CD4-positive, alpha-beta T cell treated with Interleukin-15 for 1 hour (primary cell): Measurements from ENCODE around the gene ANXA2.
A peak's percentile ranks its signal among the peaks of the same experiment; 100 is the strongest.
"Not testable (repeated sequence)": the region's sequence is repeated elsewhere in the genome, so short reads cannot be mapped to it uniquely, and the experiment has no call there.

Experiments
- DNase-seq: peaks from one replicate; pipeline ENCODE4 v3.0.0-alpha.2; 2020

Gene ANXA2

DNA sequence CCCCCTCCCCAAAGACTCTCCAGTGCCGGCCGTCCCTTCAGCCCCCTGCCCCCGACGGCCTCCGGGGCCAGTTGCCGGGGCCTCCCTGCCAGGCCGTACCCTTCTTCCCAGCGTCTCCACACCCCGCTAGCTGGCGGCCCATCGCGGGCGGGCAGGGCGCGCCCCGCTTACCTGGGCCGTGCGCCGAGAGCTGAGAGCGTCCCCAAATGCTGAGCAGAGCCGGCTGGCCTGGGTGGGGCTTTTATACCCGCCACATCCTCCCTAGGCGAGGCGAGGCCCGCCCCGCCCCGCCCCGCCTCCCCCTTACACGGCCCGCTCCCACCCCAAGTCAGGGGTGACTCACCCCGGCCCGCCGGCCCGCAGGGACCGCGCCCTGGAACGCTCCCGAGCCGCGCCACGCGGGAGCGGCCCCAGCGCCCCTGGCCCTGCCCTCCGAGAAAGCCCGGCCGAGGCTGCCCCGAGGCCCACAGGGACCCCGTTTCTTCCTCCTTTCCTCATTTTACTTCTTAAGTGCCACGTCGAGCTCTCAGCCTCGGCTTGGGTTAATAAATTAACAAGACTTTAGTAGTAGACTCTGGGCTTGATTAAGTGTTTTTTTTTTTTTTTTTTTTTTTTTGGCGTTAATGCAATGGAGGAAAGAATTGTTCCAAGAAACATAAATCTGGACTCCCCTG, at the start of gene ANXA2:
Gene ANXA2, minus strand, starts transcription at position 215 of the 674 bp plus-strand sequence. CDS start 11,911 bp downstream, outside the sequence.
- peak; percentile 89 for DNase-seq

DNA sequence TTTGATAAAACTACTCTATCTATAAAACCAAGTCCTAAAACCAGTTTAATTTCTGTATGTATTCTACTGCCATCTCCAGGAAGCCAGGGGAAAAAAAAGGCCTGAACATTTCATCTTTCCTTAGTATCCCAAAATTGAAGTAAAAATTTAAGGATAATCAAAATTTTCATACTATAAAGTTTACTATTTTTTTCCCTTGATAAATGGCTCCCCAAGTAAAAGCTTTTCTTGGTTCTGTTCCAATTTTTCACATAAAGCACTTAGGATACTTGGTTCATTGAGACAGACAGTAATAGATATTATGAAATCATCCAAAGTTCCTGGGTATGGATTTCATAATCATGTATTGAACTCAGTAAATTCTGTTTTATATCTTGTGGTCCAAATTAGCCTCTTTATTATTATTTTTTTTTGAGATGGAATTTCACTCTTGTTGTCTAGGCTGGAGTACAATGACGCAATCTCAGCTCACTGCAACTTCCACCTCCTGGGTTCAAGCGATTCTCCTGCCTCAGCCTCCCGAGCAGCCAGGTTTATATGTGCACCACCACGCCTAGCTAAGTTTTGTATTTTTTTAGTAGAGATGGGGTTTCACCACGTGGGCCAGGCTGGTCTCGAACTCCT, 46.6 kb upstream of the ANXA2 start:
- no peak for DNase-seq

DNA sequence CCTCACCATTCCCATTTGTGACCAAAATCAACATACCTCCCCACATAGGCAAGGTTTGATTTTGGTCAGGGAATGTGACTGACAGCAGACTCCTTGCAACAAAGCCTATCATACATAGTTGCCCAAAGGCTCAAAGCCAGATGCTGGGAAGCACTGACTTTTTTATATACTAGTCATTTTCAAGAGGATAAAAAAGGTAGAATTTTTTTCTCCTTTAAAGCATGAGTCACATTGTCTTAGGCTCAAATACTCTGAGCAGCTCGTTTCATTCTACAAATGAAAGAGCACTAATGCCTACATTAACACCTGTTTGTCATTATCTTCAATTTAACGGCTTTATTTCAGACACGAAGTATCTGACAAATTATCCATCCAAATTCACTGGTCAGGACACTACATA, 45.0 kb upstream of the ANXA2 start:
- DNase-seq: no peak

DNA sequence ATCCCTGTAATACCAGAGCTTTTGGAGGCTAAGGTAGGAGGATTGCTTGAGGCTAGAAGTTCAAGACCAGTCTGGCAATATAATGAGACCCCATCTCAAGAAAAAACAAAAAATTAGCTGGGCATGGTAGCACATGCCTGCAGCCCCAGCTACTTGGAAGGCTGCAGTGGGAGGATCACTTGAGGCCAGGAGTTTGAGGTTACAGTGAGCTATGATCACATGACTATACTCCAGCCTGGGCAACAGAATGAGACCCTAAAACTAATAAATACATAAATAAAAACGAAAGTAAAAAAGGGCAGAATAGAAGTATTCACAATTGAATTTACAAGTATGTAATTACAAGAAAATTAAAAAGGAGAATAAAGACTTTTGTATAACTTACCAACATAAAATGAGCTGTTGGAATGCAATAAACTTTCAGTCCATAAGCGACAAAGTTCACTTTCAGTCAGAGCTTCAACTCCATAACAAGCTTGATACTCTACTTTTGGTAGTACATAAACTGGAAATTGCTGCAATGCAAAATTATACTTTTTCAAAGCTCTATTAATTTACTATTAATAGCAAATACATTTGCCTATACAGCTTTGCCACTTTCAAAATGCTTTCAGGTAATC, 44.4 kb upstream of the ANXA2 start:
- no peak for DNase-seq

- DNase-seq: no peak
Measured at GRCh38 chr15:60441331-60441730, 43.5 kb upstream of the ANXA2 start.

DNA sequence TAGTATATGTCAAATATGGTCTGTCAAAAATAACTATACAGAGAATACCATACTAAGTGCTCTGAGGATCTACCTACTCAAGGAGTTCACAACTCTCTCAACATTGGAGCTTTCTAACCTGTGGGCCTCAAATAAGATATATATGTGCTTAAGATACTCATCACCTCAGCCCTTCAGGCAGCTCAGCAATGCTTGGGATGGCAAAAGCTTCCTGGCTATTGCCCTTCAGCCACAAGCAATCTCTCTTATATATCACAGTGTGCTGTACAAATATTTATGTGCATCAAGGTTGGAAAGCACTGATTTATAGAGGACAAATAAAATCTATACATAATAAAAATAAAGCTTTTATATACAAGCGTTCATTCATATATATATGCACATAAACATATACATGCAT, 40.9 kb upstream of the ANXA2 start:
- no peak for DNase-seq

- no peak for DNase-seq
Measured at GRCh38 chr15:60428935-60429334, 31.1 kb upstream of the ANXA2 start.

GRCh38 chr15:60426870-60427508, 29.2 kb upstream of the ANXA2 start:
- no peak for DNase-seq

GRCh38 chr15:60425461-60425860, 27.7 kb upstream of the ANXA2 start:
- DNase-seq: no peak

DNA sequence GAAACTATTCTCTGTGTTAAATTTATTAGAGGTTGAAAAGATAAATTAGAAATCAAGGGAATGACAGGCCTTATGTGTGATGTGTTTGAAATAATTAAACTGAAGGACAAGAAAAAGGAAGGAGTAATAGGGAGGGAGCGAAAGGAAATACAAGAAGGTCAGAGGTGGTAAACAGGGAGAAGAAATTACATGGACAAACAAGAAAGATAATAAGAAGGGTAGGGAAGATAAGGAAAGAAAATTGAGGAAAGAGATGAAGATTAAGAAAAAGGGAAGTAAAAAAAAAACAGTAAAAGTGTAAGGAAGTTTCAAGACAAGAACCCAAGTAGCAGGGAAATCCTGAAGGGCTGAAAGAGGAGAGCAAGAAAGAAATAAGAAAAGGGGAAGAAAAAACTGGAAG, 26.2 kb upstream of the ANXA2 start:
- no peak for DNase-seq

- DNase-seq: no peak
Measured at GRCh38 chr15:60423537-60423936, 25.8 kb upstream of the ANXA2 start.

GRCh38 chr15:60421544-60421943, 23.8 kb upstream of the ANXA2 start:
- no peak for DNase-seq

DNA sequence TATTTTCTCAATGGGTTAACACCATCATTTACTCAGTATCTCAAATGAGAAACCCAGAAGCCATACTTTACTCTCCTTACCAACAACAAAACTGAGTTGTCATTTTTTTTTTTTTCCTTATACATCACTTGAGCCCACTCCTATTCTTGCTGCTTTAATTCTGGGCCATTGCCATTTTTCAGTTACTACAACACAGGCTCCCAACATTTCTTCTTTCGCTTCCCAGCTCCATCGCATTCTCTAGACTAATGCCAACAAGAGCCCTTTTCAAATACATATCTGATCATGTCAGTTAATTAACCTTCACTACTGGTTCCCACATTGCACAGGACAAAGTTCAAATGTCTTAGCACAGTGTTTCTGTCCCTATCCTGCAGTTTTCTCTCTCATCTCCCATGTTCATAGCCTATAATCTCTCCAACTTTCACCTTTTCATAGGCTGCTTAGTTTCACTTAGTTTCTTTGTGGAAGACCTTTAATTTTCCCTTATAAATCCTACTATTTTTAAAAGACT, 22.5 kb upstream of the ANXA2 start:
- DNase-seq: no peak

DNA sequence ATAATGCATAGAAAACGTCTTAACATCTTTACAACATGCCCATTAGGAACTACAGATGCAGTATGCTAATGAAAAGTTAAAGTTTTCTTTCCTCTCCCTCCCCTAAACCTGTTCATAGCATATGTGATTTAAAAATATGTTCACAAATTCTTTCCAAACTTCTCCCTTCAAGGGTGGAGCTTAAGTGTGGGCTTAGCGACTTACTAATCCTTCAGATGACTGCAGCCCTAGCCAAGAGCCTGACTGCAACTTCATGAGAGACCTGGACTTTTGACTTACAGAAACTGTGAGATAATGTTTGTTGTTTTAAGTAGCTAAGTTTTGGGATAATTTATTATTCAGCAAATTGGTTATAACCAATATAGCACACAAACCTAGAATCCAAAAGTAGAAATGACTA, 22.0 kb upstream of the ANXA2 start:
- DNase-seq: no peak

- no peak for DNase-seq
Measured at GRCh38 chr15:60418096-60418495, 20.3 kb upstream of the ANXA2 start.

- no peak for DNase-seq
Measured at GRCh38 chr15:60417112-60417511, 19.3 kb upstream of the ANXA2 start.

- no peak for DNase-seq
Measured at GRCh38 chr15:60416484-60416883, 18.7 kb upstream of the ANXA2 start.

DNA sequence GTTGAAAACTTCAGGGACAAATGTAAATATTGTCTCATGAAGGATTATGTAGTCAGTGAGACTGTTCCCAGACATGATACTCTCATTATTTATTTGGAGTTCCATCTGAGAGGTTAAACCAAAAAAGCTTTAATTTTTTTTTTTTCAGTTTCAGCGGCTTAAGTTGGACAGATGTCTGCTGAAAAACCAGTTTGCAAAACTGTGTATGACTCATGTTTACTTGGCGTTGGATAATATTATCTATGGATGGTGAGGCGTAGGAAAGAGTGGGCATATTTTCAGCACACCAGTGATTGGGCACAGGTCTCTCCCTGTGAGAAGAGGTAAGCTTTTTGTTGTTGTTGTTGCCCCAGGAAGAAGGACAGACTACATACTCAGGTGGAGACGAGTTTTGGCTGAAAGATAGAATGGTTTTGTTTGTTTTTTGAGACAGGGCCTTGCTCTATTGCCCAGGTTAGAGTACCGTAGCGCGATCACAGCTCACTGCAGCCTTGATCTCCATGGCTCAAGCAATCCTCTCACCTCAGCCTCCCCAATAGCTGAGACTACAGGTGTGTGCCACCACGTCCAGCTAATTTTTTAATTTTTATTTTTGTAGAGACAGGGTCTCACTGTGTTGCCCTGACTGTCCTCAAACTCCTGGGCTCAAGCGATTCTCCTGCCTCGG, 16.4 kb upstream of the ANXA2 start:
- DNase-seq: no peak

- DNase-seq: no peak
Measured at GRCh38 chr15:60413231-60413824, 15.5 kb upstream of the ANXA2 start.

DNA sequence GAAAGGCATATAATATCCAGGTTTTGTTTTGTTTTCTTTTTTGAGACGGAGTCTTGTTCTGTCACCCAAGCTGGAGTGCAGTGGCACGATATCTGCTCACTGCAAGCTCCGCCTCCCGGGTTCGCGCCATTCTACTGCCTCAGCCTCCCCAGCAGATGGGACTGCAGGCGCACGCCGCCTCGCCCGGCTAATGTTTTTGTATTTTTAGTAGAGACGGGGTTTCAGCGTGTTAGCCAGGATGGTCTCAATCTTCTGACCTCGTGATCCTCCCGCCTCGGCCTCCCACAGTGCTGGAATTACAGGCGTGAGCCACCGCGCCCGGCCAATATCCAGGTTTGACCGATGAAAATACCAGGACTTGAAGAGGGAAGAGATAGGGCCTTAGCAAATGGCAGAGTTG, 15.0 kb upstream of the ANXA2 start:
- not testable (repeated sequence) for DNase-seq

GRCh38 chr15:60411774-60412425, 14.1 kb upstream of the ANXA2 start:
- no peak for DNase-seq

DNA sequence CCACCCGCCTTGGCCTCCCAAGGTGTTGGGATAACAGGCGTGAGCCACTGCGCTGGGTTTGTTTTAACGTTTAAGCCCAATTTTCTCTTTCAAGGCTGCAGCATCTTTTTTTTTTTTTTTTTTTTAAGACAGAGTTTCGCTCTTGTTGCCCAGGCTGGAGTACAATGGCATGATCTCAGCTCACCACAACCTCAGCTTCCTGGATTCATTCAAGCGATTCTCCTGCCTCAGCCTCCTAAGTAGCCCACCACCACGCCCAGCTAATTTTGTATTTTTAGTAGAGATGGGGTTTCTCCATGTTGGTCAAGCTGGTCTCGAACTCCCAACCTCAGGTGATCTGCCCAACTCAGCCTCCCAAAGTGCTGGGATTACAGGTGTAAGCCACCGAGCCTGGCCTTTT, 12.6 kb upstream of the ANXA2 start:
- DNase-seq: not testable (repeated sequence)
